GM15510 (cell line): ENCODE data around the gene BLOC1S4.

ENCODE experiments used
- POLR2A ChIP-seq: IDR thresholded peaks from 3 replicates; pipeline ENCODE4 v1.6.1; 2011; ENCODE audit warnings: borderline replicate concordance; ENCODE audit not compliant: insufficient read length; ENCODE audit errors: extremely low read depth

The BLOC1S4 gene

DNA sequence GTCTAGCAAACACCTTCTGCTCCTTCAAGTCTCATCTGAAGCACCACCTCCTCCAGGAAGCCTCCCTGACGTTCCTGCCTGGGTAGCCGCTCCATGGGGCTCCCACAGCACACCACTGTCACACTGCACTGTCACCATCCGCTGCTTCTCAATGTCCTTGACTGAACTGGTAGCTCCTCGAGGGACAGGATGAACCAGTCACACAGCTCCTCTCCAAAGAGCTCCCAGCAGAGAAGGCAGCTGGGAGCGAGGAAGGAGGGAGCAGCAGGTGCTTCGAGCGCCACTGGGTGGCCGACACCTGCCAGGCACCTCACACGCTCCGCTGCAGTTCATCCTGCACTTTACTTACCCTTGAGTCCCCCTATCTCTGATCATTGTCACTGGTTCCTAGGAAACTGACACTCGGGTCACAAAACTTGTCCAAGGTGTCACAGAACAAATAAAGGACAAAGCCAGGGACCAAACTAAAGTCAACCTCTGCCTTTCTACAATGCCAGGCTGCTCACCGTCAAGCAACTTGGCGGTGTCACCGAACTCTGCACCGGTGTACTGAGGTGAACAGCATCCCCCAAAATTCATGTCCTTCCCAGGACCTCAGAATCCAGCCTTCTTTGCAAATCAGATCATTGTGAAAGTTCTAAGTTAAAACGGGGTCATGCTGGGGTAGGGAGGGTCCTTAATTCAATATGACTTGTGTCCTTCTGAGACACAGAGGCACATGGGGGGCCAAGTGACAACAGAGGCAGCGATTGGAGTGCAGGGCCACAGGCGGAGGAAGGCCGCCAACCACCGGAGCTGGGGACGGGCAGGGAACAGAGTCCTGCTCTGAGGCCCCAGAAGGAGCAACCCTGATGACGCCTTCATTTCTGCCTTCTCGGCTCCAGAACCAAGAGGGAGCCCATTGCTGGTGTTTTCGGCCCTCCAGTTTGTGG, 27.8 kb upstream of the BLOC1S4 start:
- TF ChIP-seq POLR2A = no peak

DNA sequence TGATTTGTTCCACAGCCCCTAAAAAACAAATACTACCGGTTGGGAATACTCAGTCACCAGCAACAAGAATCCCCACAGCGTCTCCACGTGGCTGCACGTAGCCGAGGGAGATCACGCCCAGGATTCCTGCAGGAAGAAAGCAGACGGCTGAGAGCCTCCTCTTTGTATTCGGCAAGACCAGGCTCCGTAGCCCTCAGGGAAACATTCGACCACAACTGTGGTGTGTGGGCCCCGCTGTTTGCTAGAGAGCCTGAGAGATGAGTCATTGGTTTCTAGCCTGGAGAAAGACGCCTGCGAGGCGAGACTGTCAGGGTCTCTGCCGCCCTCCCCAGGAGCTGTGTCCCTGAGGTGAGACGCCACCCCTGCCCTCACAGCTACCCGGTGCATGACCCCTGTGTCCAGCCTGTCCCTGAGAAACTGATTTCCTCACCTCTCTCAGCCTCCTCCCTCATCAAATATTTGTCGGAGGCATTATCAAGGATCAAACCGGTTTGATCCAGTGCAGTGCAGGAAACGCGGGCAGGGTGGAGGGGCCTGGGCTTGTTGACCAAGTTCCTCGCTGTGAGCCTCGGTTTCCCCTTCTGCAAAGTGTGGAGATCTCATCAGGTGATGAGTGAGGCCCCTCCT, 27.0 kb upstream of the BLOC1S4 start:
- no peak for TF ChIP-seq POLR2A

DNA sequence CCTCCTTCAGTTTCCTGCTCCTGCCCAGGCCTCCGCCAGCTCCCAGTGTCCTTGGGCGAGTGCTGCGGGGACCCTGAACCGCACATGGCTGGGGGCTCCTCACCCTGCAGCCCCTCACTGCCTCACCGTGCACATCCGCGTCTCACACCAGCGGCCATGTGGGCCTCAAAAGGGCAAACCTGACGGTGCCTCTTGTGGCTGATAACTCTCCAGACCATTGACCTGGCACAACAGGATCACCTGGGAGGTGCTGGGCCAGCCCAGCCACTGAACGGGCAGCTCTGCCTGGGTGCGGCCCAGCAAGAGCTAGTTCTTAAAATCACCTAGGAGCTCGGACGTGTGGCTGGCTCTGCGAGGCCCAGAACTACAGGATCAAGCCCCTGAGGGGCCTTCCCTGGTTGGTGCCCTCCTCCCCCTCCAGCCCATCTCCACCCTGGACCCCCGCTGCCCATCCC, 26.4 kb upstream of the BLOC1S4 start:
- no peak for TF ChIP-seq POLR2A

DNA sequence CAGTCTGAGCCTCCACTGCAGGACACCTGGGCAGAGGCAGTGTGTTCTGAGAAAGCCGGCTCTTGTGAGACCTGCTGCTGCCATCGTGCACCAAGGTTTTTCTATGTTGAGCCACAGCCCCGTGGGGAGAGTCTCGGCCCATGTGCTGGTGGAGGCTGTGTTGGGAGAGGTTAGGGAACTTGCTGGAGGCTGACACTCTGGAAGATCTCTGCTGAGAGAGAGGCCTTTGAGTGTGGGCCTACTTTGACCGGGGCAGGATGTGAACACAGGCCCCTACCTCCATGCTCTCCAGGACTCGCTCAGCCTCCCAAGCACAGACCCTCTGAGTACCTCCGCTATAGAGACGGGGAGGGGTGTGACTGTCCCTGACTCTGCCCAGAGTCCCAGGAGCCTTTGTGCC, 23.6 kb upstream of the BLOC1S4 start:
- no peak for TF ChIP-seq POLR2A

DNA sequence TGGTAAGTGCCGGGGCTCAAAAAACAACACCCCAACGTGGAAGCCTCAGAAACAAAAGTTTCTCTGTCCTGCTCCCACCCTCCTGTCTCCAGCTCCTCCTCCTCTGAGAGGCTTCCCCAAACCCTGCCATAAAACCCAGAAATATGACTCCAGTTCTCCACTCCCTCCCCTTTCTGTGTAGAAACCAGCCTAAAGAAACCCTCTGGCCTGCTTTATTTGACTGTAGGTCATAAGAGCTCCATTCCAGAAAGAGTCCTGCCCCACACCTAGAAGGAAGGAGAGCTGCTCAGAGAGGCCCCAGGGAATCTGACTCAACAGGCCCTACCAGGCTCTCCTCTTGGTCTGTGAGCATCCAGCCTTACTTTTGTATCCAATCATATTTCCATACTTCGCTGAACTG, 23.2 kb upstream of the BLOC1S4 start:
- no peak for TF ChIP-seq POLR2A

- no peak for TF ChIP-seq POLR2A
Observed at GRCh38 chr4:6693231-6694176, 22.5 kb upstream of the BLOC1S4 start, which contains the start of gene S100P. Gene S100P, plus strand, starts transcription at chr4:6693878. Its CDS starts 55 bp downstream, at chr4:6693933.

DNA sequence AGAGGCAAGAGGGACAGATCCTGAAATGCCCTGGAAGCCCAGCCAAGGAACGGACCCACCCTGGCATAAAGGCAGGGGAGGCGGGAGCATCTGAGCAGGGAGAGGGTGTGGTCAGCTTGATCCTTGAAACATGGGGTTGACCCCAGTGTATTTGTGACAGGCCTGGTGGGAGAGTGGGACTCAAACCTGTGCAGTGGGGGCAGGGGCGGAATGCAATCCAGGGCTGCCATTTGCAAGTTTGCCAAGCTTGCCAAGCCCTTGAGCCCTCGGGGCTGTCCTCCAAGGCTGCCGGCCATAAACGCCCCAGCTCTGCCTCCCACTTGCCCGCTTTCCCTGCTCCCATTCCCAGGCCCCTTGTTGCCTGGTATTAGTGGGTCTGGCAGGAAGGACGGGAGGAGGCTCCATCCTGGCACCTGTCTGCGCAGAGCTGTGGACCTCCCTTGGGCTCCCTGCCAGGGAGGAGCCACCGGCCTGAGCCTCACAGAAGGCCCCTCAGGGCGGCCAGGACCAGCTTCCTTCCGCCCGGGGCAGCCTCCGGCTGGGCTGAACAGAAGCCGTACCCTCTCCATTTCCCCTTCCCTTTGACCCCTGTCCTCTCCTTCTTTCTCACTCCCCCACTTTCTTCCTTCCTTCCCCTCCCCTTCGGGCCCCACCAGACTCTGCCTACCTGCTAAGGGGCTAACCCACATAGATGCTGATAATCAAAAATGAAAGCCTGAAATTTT, 21.6 kb upstream of the BLOC1S4 start:
- no peak for TF ChIP-seq POLR2A

DNA sequence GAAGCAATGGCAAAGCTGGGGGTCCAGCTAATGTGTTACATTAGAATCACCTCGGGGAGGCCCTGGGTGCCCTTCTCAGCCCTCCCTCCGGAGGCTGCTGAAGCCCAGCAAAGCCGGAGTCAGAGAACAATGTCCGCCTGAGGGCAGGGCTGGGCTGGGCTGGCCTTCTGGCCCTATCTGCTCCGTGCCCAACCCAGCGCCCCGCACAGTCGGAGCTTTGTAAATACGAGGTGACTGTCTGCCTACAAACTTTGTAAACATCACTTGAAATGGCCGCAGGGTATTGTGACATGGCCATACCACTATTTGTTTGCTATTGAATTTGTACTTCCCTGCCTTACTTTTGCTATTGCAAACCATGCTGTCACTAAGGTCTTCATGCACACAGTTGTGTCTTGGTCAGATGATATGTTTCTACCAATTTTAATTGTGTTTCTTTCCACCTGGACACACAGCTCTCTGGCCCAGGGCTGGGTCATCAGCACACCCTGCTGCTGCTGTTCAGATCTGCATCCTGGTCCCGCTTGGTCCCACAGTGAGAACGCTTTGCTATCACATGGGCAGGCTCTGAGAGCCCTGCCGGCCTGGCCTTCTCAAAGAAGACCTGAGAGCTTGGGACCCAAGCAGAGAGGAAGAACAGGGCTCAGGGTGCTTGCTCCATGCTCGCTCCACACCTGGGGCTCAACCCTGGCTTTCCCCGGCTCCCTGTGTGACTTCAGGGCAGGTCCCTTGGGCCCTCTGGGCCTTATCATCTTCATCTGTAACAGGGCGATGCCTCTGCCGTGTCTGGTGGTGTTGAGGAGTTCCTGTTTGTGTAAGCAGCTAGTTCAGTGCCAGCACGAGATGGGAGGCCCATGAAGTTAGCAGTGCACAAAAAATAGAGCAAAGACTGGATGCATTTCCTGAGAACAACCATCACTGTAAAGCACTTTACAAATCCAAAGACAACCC, 20.0 kb upstream of the BLOC1S4 start:
- TF ChIP-seq POLR2A = no peak

GRCh38 chr4:6696611-6697010, 19.4 kb upstream of the BLOC1S4 start:
- no peak for TF ChIP-seq POLR2A

GRCh38 chr4:6697131-6697530, 18.8 kb upstream of the BLOC1S4 start:
- TF ChIP-seq POLR2A = no peak

DNA sequence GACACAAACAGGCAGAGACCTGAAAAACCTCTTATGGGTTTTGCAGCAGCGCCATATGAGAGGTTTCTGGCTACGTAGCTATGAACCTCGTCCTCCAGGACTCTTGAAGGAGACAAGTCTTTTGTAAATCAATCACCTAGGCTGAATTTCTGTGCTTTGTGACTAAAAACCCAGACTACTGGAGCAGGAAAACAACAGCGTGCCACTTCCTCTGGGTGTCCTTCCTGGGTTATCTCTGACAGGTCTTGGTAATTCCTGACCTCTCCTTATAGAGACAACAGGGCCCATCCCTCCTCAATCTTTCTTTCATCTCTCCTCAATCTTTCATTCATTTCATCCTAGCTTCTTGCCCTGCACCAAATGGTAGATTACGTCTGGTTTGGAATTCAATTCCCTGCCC, 16.6 kb upstream of the BLOC1S4 start:
- TF ChIP-seq POLR2A = no peak

- TF ChIP-seq POLR2A = no peak
Observed at GRCh38 chr4:6699903-6700302, 16.1 kb upstream of the BLOC1S4 start.

DNA sequence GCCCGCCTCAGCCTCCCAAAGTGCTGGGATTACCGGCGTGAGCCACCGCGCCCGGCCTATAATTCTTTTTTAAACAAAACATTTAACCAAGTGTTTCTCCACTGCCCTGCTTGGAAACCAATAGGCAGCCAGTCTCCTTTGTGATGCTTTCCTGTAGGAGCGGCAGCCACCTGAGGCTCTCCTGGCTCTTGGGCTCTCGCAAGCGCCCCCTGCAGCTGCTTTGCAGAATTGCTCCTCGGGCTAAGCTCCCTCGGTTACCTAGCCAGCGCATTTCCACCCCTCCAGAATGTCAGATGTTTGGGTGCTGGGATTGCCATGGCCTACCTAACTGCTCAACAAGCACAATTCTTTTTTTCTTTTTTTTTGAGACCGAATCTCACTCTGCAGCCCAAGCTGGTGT, 14.6 kb upstream of the BLOC1S4 start:
- TF ChIP-seq POLR2A = no peak
